NT2/D1 (cell line): Measurements from ENCODE around the gene NKAIN2.
"Not testable (repeated sequence)": the region's sequence is repeated elsewhere in the genome, so short reads cannot be mapped to it uniquely, and the experiment has no call there.

Experiments used
- DNase-seq: peaks from one replicate; pipeline ENCODE4 v3.0.0-alpha.2; 2011; ENCODE audit warnings: low read depth, low spot score
- H3K27me3 ChIP-seq: 2 replicates; pipeline ENCODE4 v1.6.0; 2011; ENCODE audit warnings: mild to moderate bottlenecking; ENCODE audit not compliant: insufficient read length, insufficient read depth
- H3K36me3 ChIP-seq: 2 replicates; pipeline ENCODE4 v1.6.1; 2011; ENCODE audit warnings: mild to moderate bottlenecking, low read length, mixed read lengths; ENCODE audit not compliant: insufficient read depth, insufficient read length
- H3K4me1 ChIP-seq: 2 replicates; pipeline ENCODE4 v1.5.1; 2011; ENCODE audit not compliant: insufficient read depth, insufficient read length
- H3K4me3 ChIP-seq: 2 replicates; pipeline ENCODE4 v1.5.1; 2011; ENCODE audit warnings: low read depth; ENCODE audit not compliant: insufficient read length
- H3K9ac ChIP-seq: 2 replicates; pipeline ENCODE4 v1.6.0; 2011; ENCODE audit warnings: low read depth; ENCODE audit not compliant: insufficient read length
- H3K9me3 ChIP-seq: 2 replicates; pipeline ENCODE4 v1.5.1; 2011; ENCODE audit warnings: mild to moderate bottlenecking, low read length; ENCODE audit not compliant: insufficient read depth
- SUZ12 ChIP-seq: IDR thresholded peaks from 2 replicates; pipeline ENCODE4 v1.6.1; 2011; ENCODE audit not compliant: insufficient read length, insufficient read depth; ENCODE audit errors: extremely low read depth
- YY1 ChIP-seq: IDR thresholded peaks from 2 replicates; pipeline ENCODE4 v1.6.1; 2011; ENCODE audit not compliant: insufficient read length, insufficient read depth
- ZNF274 ChIP-seq: IDR thresholded peaks from 2 replicates; pipeline ENCODE4 v1.6.1; 2011; ENCODE audit warnings: mild to moderate bottlenecking, low read depth, low read length

The NKAIN2 gene

GRCh38 chr6:124147621-124148020 lies 344.0 kb downstream of the NKAIN2 start:
- H3K9ac ChIP-seq = no peak overlapping the region
- no peaks in the 10 kb centered on the region for H3K36me3 ChIP-seq
- TF ChIP-seq ZNF274 = no peak
- no peak for TF ChIP-seq YY1
- TF ChIP-seq SUZ12 = no peak
- no peaks in the 10 kb centered on the region for H3K9me3 ChIP-seq
- no peak overlapping the region for H3K4me3 ChIP-seq
- no peak for DNase-seq
- H3K4me1 ChIP-seq = no peaks in the 10 kb centered on the region
- H3K27me3 ChIP-seq = no peaks in the 10 kb centered on the region

DNA sequence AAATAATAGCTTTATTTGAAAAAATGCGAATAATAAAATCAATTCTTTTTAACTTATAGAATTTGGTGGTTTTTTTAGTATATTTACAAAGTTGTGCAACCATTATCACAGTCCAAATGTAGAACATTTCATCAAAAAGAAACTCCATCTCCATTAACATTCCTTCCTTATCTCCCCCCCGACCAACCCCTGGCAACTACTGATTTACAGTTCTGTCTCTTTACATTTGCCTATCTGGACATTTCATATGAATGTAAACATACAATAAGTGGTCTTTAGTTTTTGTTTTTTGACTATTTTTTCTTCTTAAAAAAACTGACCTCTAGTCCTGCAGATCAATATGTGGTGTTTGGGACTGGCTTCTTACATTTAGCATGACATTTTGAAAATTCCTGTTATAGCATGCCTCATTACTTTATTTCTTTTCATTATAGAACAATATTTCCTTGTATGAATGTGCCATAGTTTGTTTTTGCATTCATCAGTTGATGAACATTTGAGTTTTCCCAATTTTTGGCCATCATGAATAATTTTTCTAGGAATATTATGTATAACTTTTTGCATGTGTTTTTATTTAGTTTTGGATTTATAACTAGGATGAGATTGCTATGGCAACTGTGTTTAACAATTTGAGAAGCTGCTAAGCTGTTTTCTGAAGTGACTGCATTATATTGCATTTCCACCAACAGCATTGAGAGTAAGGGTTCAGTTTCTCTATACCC lies 344.7 kb downstream of the NKAIN2 start:
- no peak for DNase-seq

GRCh38 chr6:124149646-124150045 lies 346.0 kb downstream of the NKAIN2 start:
- no peak for DNase-seq
- Histone ChIP-seq H3K36me3 (no peaks in the 10 kb centered on the region), H3K4me3 (no peak overlapping the region), H3K9ac (no peak overlapping the region), H3K27me3 (no peaks in the 10 kb centered on the region), H3K9me3 (no peaks in the 10 kb centered on the region), H3K4me1 (no peaks in the 10 kb centered on the region)
- no peak for TF ChIP-seq ZNF274
- no peak for TF ChIP-seq YY1
- TF ChIP-seq SUZ12 = no peak

More for the DNA sequence above, 344.7 kb downstream of the NKAIN2 start:
- TF ChIP-seq SUZ12 = no peak
- TF ChIP-seq ZNF274 = no peak
- TF ChIP-seq YY1 = no peak
- H3K9ac ChIP-seq = no peak overlapping the region
- no peak overlapping the region for H3K4me3 ChIP-seq
- H3K9me3 ChIP-seq = no peaks in the 10 kb centered on the region
- H3K4me1 ChIP-seq = no peaks in the 10 kb centered on the region
- no peaks in the 10 kb centered on the region for H3K36me3 ChIP-seq
- no peaks in the 10 kb centered on the region for H3K27me3 ChIP-seq

- Histone ChIP-seq H3K4me1 (no peaks in the 10 kb centered on the region), H3K9me3 (no peaks in the 10 kb centered on the region), H3K9ac (no peak overlapping the region), H3K27me3 (no peaks in the 10 kb centered on the region), H3K4me3 (no peak overlapping the region), H3K36me3 (no peaks in the 10 kb centered on the region)
- TF ChIP-seq YY1 = no peak
- no peak for TF ChIP-seq SUZ12
- TF ChIP-seq ZNF274 = no peak
- peak; percentile 3 for DNase-seq
These were observed 354.4 kb downstream of the NKAIN2 start for GRCh38 chr6:124158024-124158423.

GRCh38 chr6:124163676-124164075 lies 360.0 kb downstream of the NKAIN2 start:
- H3K4me3 ChIP-seq = no peak overlapping the region
- no peaks in the 10 kb centered on the region for H3K9me3 ChIP-seq
- H3K9ac ChIP-seq = no peak overlapping the region
- H3K4me1 ChIP-seq = no peaks in the 10 kb centered on the region
- no peaks in the 10 kb centered on the region for H3K36me3 ChIP-seq
- no peaks in the 10 kb centered on the region for H3K27me3 ChIP-seq
- no peak for DNase-seq
- TF ChIP-seq YY1 (no peak), SUZ12 (no peak), ZNF274 (no peak)

- Histone ChIP-seq H3K4me1 (no peaks in the 10 kb centered on the region), H3K9ac (no peak overlapping the region), H3K36me3 (no peaks in the 10 kb centered on the region), H3K27me3 (no peaks in the 10 kb centered on the region), H3K9me3 (no peaks in the 10 kb centered on the region), H3K4me3 (no peak overlapping the region)
- DNase-seq = no peak
- no peak for TF ChIP-seq SUZ12
- TF ChIP-seq ZNF274 = no peak
- TF ChIP-seq YY1 = no peak
These were observed 360.7 kb downstream of the NKAIN2 start for GRCh38 chr6:124164343-124164742.

DNA sequence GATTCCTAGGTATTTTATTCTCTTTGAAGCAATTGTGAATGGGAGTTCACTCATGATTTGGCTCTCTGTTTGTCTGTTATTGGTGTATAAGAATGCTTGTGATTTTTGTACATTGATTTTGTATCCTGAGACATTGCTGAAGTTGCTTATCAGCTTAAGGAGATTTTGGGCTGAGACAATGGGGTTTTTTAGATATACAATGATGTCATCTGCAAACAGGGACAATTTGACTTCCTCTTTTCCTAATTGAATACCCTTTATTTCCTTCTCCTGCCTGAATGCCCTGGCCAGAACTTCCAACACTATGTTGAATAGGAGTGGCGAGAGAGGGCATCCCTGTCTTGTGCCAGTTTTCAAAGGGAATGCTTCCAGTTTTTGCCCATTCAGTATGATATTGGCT lies 363.6 kb downstream of the NKAIN2 start:
- DNase-seq, H3K36me3 ChIP-seq, H3K4me3 ChIP-seq, H3K9ac ChIP-seq, H3K4me1 ChIP-seq, H3K9me3 ChIP-seq, H3K27me3 ChIP-seq: not testable (repeated sequence)

DNA sequence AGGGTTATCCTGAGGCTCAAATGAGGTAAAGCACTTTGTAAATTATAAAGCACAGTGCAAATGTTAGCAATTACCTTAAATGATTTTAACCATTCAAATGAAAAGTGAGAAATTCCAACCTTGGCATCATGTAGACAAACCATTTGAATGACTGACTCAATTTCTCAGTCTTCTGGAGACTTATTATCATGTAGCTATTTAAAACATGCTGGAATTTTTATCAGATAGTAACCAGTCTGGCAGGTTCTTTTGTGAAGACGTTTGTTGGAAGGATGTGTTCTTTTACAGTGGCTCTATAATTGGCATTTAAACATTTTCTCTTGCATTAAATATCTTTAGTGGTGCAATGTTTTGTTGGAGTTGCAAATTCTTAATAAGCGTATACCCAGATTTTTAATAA lies 386.6 kb downstream of the NKAIN2 start:
- no peak for DNase-seq
- Histone ChIP-seq H3K4me1 (no peaks in the 10 kb centered on the region), H3K9ac (no peak overlapping the region), H3K27me3 (no peaks in the 10 kb centered on the region), H3K4me3 (no peak overlapping the region), H3K9me3 (no peaks in the 10 kb centered on the region), H3K36me3 (no peaks in the 10 kb centered on the region)
- TF ChIP-seq ZNF274 = no peak
- no peak for TF ChIP-seq YY1
- TF ChIP-seq SUZ12 = no peak
